ENCODE measurements around the gene MCOLN2. TPM values are rescaled to one million over a fixed set of nuclear protein-coding genes. Genes with fewer than 3 reads are reported as not detected.

MCOLN2 gene
- total and polyA plus RNA-seq, 2 of the 8 experiments (the other 6 are each of a cell fraction or from before 2014, with no cell fraction given), result 1.7 to 6.1 TPM

GRCh38 chr1:84968865-84969264 lies 28.0 kb downstream of the MCOLN2 start (continued):
- no peak for TF ChIP-seq JUND (IDR thresholded peaks at IDR 0.05; ENCODE audit: low read length)
- no peak for TF ChIP-seq CHD1 (IDR thresholded peaks at IDR 0.05; ENCODE audit: low read depth, low read length)
- no peak for TF ChIP-seq USF2 (IDR thresholded peaks at IDR 0.05; ENCODE audit: low read length)
- TF ChIP-seq POU5F1 (IDR thresholded peaks at IDR 0.05; ENCODE audit: low read depth, low read length), result no peak
- TF ChIP-seq FOSL1 (IDR thresholded peaks at IDR 0.05; ENCODE audit: insufficient read depth, low read depth, low read length), result no peak
- TF ChIP-seq RNF2 (IDR thresholded peaks at IDR 0.05; ENCODE audit: borderline replicate concordance, low read depth, low read length, missing control alignments, poor library complexity, severe bottlenecking), result no peak
- no peak for TF ChIP-seq CBX8 (IDR thresholded peaks at IDR 0.05; ENCODE audit: borderline replicate concordance, low read depth, low read length)

Measured in H1 (cell line).